ENCODE measurements around the gene NEMP1.

GRCh38 chr12:57096748-57097553, 18.4 kb upstream of the NEMP1 start:
- TF ChIP-seq CTCF (conservative IDR thresholded peaks at IDR 0.05 in 1 of 2, IDR thresholded peaks at IDR 0.05 in 1 of 2; ENCODE audit: low read depth in 1 of 2, low read length in 2 of 2) = no peak
- no peak for TF ChIP-seq EZH2 (IDR thresholded peaks at IDR 0.05; ENCODE audit: low read length, missing control alignments)

Measured in fibroblast of lung (primary cell).